Stimulated activated CD4-positive, alpha-beta T cell treated with anti-CD3 and anti-CD28 coated beads, Interleukin-2, amount 100 ng/mL, for 24 hours (primary cell): Measurements from ENCODE around the gene KRTAP10-4.
"Not testable (repeated sequence)": the region's sequence is repeated elsewhere in the genome, so short reads cannot be mapped to it uniquely, and the experiment has no call there.

Experiments
- DNase-seq, 2 donors: peaks; one replicate each; pipeline ENCODE4 v3.0.0-alpha.2; 2020

Gene KRTAP10-4, protein sequence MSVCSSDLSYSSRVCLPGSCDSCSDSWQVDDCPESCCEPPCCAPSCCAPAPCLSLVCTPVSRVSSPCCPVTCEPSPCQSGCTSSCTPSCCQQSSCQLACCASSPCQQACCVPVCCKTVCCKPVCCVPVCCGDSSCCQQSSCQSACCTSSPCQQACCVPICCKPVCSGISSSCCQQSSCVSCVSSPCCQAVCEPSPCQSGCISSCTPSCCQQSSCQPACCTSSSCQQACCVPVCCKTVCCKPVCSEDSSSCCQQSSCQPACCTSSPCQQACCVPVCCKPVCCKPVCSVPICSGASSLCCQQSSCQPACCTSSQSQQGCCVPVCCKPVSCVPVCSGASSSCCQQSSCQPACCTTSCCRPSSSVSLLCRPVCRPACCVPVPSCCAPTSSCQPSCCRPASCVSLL

DNA sequence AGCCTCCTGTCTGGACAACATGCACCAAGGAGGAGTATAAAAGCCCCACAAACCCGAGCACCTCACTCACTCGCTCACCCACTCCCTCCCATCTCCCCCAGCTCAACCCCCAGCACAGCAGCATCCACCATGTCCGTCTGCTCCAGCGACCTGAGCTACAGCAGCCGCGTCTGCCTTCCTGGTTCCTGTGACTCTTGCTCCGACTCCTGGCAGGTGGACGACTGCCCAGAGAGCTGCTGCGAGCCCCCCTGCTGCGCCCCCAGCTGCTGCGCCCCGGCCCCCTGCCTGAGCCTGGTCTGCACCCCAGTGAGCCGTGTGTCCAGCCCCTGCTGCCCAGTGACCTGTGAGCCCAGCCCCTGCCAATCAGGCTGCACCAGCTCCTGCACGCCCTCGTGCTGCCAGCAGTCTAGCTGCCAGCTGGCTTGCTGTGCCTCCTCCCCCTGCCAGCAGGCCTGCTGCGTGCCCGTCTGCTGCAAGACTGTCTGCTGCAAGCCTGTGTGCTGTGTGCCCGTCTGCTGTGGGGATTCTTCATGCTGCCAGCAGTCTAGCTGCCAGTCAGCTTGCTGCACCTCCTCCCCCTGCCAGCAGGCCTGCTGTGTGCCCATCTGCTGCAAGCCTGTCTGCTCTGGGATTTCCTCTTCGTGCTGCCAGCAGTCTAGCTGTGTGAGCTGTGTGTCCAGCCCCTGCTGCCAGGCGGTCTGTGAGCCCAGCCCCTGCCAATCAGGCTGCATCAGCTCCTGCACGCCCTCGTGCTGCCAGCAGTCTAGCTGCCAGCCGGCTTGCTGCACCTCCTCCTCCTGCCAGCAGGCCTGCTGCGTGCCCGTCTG lies at the start of gene KRTAP10-4:
Gene KRTAP10-4 (plus strand): TSS at position 100 of the 827 bp plus-strand sequence. CDS start 30 bp downstream, at position 130.
- DNase-seq: not testable (repeated sequence)

DNA sequence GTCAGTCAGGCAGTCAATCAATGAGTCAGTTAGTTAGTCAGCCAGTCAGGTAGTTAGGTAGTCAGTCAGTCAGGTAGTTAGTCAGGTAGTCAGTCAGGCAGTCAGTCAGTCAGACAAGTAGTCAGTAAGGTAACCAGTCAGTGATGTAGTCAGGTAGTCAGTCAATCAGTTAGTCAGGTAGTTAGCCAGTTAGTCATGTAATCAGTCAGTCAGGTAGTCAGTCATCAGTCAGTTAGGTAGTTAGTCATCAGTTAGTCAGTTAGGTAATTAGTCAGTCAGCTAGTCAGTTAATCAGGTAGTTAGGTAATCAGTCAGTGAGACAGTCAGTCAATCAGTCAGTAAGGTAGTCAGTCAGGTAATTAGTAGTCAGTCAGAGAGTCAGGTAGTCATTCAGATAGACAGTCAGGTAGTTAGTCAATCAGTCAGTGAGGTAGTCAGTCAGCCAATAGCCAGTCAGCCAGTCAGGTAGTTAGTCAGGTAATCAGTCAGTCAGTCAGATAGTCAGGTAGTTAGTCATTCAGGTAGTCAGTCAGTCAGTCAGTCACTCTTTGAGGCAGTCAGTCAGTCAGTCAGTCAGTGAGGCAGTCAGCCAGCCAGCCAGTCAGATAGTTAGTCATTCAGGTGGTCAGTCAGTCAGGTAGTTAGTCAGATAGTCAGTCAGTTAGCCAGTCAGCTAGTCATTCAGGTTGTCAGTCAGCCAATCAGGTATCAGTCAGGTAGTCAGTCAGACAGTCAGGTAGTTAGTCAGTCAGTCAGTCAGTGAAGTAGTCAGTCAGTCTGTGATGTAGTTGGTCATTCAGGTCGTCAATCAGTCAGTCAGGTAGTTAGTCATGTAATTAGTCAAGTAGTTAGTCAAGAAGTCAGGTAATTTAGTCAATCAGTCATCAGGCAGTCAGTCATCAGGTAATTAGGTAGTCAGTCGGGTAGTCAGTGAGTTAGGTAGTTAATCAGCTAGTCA lies 48.8 kb upstream of the KRTAP10-4 start:
- DNase-seq: no peak

DNA sequence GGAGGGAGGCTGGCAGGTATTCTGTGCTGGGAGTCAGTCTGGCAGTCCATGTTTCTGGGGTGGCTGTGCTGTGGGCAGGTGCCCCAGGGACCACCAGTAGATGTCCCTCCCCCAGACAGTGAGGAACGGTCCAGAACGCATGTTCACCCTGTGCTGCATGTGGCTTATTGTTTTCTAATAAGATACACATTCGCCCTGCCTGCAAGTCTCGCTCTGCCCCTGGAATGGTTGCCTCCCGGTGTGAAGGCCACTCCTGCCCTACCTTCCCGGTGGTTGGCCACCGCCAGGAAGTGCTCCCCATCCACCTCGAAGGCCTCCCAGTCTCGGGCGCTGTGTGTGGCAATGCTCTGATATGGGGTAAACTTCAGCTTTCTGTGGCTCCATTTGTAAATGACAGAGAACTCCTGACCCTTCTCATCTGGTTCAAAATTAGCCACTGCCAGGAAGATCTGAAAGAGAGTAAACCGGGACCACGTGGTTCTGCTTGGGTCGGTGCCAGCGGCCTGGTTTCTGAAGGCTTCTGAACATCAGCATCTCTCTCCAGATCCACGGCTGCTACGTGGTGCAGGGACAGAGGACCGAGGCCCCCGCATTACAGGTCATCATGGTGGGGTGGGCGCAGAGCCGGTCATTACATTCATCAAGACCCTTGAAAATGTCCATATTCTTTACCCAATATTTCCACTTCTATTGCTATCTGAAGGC lies 48.0 kb upstream of the KRTAP10-4 start:
- DNase-seq: no peak

DNA sequence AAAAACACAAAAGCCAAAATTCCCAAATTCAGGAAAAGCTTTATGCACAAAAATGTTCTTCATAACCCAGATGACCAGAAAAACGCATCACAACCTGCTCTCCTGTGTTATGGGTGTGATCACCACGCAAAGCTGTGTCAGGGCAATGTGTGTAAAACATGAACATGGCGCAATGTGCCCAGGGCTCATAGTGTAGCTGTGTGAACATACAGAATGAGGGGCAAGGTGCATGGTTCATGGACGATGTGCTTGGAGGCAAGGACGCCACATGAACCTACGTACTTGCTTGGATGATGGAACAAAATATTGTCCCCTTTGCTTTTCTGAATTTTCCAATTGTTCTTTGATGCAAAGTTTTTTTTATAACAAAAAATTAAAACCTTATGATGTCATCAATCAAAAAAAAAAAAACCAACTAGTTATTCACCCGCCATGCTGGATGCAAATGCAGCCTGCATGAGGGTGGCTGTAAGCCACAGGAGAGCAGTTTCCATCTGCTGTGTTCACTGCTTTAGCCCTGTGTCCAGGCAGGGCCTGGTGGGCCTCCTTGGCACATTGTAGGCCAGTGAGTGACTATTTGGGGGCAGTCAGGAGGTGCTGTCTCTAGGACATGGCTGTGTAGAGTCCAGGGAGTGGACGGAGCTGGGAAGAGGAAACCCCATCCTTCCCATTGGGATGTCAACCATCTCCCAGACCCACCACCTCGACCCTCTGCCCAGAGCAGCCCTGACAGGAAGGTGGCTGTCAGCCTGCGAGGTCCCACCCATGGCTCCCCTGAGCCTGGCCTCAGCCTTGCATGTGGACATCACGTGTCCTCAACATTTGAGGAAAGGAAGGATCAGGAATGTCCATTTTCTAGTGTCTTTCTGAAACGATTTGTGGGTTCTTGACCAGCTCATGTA lies 47.2 kb upstream of the KRTAP10-4 start:
- DNase-seq: no peak

DNA sequence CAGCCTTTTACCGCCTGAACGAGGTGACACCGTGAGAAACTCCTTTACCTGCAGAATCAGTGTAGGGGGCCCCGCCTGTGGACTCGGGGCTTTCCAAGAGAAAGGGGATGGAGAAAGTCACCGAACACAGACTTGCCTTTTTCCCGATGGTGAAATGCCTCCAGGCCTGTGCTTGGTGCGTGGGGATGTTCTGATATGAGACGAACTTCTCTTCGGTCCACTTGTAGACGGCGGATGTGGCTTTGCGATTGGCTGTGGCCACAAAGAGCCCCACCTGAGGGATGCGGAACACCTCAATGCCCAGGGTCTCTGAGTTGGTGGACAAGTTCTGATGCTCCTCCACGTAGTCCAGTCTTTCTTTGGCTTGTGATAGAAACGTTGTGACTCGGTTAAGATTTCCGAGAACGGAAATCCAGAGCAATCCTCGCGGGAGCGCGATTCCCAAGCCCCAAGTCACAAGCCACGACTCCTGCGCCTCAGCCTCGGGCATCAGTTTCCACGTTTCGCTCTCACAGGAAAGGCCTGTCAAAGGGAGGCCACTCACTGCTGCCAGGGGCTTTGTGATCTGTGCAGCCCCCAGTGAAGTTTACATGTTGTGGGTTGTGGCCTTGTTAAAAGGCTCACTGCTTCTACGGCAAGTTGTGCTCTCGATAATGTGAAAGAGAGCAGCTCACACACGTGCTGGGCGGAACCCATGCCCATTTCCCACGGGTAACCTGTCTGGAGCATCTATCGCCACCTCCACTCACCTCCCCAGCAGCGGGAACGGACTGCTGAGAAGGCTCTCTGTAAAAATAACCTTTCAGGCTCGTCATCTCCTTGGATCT lies 46.2 kb upstream of the KRTAP10-4 start:
- no peak for DNase-seq

DNA sequence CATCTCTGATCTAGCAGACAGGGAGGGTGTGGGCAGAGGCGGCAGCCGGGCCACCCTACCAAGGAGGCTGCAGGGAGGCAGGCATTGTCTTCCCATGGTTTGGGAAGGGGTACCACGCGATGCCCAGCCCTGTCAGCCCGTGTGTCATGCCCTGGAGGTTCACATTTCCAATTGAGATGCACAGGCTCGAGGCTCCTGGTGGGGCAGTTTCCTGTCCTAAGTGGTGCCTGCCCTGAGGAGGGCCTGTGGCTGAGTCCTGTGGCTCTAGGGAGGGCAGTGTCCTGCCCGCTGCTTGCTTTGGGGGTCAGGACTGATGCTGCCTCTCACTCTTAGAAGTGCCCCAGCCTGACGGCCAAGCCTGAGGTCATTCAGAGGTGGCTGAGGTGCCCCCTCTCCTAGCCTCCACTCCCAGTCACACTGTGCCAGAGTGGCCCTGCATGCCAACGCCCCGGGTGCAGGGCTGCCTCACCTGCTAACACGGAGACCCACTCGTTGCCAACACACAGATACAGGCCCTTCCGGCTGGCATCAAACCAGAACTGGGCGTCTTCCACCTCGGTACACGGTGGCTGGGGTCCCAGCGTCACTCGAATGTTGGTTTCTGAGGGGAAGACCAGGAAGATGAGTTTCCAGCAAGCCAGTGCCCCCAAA lies 45.4 kb upstream of the KRTAP10-4 start:
- DNase-seq: no peak

DNA sequence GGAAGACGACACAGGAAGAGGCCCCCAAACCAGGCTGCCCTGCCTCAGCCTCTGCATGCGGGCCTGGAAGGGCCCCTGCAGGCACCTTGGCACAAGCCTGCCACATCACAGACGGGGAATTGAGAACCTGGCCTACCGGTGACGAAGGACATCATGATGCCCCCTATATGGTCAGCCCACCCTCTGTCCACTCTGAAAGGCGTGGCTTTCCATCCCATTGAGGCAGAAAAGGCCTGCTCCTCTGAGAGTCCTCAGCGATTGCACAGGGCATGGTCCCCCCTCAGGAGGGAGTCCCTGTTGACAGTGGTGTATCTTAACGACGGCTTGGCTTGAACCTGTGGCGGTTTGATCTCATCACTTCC lies 44.9 kb upstream of the KRTAP10-4 start:
- no peak for DNase-seq

DNA sequence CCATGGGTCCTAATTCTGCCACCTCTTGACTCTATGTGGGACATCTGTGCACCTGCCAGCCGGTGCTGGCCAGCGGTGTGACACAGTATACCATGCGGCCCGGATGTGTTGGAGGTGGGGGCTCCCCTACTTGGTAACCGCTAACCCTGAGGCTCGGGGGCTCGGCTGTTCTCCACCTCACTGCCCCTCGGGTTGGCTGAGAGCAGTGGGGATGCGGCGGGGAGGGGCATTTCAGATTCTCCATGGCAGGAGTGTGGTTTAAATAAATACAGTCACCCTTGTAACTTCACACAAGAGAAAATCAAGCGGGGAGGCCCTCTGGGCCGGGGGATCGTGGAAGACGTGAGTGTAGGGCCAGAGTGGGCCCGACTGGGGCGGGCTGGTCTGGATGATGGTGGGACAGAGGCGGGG lies 44.5 kb upstream of the KRTAP10-4 start:
- DNase-seq: no peak

DNA sequence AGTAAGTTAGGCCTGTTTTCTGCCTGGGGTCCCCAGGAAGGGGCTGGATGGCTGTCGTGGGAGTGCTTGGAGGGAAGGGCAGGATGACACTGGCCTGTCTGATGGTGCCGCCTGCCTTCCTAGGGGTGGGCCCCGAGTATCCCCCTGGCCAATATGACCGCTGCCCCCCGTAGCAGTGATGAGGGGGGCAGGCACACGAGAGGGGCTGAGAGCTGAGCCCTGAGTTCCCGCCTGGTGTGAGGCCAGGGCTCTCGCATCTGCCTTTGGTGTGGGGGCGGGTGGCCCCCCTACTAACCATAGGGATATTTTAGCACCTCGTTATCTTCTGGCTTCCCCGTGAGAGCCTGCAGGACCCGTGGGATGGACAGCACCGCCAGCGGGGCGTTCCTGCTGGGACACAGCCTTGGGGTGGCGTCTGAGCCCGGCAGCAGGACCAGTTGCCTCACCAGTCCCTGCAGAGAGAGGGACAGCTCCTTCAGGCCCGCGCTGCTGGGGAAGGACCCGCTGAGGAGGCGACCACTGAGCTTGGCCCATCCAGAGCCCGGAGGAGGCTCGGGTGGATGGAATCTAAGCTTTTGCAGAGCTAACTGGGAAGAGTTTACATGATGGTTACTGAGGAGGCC lies 43.9 kb upstream of the KRTAP10-4 start:
- no peak for DNase-seq

DNA sequence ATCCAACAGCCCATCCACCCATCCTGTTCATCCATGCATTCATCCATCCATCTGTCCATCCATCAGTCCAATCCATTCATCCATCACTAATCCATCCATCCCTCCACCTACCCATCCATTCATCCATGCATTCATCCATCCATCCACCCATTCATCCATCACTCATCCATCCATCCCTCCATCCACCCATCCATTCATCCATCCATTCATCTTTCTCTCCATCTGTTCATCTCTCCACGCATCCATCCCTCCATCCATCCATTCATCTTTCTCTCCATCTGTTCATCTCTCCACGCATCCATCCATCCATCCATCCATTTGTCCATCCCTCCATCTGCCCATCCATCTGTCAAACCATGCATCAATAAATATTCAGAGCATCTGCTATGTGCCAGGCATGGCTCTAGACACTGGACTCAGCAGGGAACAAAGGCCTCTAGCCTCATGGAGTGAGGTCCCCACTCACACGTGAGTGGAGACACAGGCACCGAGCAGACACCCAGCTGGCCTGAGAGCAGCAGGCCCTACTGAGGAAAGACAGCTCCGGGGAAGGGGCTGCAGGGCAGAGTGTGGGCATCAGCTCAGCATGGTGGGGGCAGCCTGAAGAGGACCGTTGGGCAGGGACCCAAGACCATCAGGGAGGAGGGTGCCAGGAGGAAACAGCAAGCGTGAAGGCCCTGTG lies 43.2 kb upstream of the KRTAP10-4 start:
- DNase-seq: no peak

DNA sequence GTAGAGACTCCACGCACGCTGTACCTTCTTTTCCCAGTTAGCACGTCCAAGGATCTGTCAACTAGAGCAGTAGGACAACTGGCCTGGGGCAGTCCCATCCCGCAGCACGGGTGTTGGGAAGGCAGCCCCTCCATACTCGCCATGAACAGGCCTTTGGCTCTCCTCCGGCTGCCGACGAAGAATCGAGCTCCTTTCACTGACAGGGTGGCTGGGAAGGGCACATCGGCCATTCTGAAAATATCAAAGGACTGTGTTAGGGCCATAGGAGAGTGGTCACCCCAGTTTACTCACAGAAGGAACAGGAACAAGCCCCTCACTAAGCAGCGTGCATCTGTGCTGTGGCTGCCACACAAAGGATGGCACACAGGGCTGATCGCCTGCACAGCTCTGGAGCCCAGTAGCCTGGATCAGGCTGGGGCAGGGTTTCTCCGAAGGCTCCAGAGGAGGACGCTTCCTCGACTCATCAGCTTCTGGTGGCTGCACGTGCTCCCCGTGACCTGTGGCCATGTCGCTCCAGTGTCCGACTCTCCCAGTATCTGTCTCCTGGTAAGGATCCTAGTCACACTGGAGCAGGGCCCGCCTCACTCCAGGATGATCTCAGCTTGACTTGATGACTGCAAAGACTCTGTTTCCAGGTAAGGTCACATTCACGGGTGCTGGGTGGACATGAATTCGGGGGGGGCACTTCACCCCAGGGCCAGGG lies 42.5 kb upstream of the KRTAP10-4 start:
- DNase-seq: no peak

DNA sequence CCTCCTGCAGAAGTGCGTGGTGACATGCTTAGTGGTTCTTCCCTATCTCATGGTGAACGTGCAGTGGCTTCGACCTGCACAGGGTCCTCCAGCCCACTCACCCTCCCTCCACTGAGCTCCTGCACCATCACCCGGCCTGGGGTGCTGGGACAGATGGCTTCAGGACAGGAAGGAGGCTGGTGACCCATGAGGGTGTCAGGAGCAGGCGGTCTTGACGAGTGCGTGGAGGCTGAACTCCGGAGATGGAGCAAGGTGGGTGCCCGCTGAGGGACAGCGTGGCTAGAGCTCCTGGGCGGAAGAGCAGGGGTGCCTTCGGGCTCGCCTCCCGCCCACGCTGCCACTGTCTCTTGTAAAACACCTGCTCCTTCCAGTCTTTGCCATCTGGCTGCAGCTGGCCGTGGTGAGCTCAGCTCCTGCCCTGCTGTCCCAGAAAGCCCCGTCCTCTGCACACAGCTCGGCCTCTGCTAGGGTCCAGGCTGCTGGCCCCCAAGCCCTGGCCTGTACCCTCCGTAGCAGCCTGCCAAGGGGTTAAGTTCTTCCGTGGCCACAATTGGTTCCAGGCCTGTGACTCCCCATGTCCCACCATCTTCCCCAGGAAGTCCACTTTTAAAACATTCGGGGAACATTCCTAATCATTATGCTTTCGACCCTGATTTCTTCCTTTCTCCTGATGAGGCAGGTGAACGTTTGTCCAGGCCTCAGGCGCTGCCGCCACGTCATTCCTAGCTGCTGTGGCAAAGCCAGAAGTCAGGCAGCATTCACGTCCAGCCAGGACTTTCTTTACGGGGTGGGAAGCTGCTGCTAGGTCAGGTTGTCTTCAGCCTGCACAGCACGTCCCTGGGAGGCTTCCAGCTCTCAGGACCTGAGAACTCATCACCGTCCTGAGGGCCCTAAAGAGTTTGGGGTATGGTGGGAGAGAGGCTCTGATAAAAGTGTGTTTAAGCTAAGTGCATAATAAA lies 41.6 kb upstream of the KRTAP10-4 start:
- DNase-seq: no peak

DNA sequence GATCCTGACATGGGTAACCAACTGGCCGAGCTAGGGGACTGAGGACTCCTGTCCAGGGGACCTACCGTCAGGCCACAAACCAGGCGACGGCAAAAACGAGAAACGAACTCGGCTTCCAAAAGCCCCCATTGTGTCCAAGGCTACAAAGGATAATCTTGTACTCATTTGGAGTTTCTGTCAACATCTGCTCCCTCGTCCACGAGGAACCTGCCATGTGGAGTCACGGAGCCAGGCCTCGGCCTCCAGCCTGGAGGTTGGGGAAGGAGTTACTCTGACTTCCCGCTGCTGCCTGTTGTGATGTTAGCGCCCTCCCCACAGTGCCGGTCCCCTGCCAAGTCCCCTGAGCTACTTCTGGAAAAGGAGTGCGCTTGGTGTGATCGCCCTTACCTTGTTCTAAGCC lies 40.8 kb upstream of the KRTAP10-4 start:
- DNase-seq: no peak

DNA sequence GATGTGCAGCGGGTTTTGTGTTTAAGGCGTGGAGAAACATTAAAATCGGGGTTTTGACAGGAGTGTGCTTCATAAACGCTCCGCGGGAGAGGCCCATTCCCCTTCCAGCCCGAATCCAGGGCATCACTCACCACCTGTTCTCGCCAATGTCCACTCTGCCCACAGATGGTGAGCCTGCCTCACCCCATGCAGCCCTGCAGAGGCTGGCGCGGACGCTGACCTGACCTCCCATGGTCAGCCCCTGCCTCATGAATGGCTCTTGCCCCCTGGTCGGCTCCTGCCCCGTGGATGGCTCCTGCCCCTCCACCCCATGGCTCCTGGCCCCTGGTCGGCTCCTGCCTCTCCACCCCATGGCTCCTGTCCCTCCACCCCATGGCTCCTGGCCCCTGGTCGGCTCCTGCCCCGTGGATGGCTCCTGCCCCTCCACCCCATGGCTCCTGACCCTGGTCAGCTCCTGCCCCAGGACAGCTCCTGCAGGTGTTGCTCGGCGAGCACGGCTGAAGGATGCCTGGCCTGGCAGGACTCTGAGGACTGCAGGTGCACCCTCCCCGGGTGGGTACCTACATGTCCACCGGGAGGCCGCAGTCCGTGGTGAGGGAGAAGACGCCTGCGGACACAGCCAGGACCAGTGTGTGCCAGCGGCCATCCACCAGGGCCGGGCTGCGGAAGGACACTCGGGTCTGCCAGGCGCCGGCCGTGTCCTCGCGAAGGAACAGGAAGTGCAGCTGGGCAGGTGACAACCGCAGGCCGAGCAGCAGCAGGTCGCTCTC lies 40.2 kb upstream of the KRTAP10-4 start:
- no peak for DNase-seq

DNA sequence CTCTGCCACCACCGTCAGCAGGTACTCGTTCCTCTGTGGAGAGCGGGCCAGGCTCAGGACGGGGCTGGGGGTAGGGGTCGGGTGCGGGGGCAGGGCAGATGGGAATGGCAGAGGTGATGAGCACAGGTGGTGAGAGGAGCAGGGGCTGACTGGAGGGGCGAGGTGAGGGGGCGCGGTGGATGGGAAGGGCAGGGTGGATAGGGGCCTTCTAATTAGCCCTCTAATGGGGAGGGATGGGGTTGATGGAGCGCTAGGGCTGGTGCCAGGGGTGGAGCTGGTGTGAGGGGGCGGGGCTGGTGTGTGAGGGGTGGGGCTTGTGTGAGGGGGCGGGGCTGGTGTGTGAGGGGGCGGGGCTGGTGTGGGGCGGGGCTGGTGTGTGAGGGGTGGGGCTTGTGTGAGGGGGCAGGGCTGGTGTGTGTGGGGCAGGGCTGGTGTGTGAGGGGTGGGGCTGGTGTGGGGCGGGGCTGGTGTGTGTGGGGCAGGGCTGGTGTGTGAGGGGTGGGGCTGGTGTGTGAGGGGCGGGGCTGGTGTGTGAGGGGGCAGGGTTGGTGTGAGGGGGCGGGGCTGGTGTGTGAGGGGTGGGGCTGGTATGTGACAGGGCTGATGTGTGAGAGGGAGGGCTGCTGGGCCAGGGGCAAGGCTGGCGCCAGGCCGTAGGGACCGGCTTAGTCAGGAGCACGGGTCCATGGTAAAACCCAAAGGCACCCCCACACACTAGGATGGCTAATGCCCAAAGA lies 39.5 kb upstream of the KRTAP10-4 start:
- DNase-seq: no peak
